Upper lobe of left lung (tissue), 6 donors: ENCODE data around the gene GULP1. TPM values are rescaled to one million over a fixed set of nuclear protein-coding genes. Genes with fewer than 3 reads are reported as not detected.

Experiments used
- ATAC-seq, 2 donors: fragments of 200-7000 bp; cut with Tn5 transposase; one replicate each; pipeline ENCODE4 v1.9.1; 2022; ENCODE audit warnings: mild to moderate bottlenecking in 2 of 2, moderate library complexity in 2 of 2; ENCODE audit not compliant: low FRiP score in 2 of 2
- DNase-seq, 2 donors: peaks; one replicate each; pipeline ENCODE4 v3.0.0-alpha.2; 2019 to 2020
- H3K27ac ChIP-seq, 4 donors: fragments of 200-600 bp; sonication (generic); one replicate each; pipeline ENCODE4 v1.5.1; 2016 to 2019
- H3K27me3 ChIP-seq, 4 donors: fragments of 200-600 bp; sonication (generic); one replicate each; pipeline ENCODE4 v1.5.1; 2017 to 2019
- H3K36me3 ChIP-seq, 4 donors: fragments of 200-600 bp; sonication (generic); one replicate each; pipeline ENCODE4 v1.5.1; 2016 to 2019
- H3K4me1 ChIP-seq, 4 donors: fragments of 200-600 bp; sonication (generic); one replicate each; pipeline ENCODE4 v1.5.1; 2018 to 2019
- H3K4me3 ChIP-seq, 4 donors: fragments of 200-600 bp; sonication (generic); one replicate each; pipeline ENCODE4 v1.5.1; 2017 to 2019; ENCODE audit warnings: mild to moderate bottlenecking in 2 of 4, moderate library complexity in 1 of 4
- H3K9me3 ChIP-seq, 4 donors: fragments of 200-600 bp; sonication (generic); one replicate each; pipeline ENCODE4 v1.5.1; 2018 to 2019
- CTCF ChIP-seq, 6 experiments: fragments of 450-650 bp in 4 of 6; fragments of 200-600 bp in 2 of 6; sonication (generic) in 2 of 6; IDR thresholded peaks; one replicate each; pipeline ENCODE4 v1.5.1; 2016 to 2019; ENCODE audit warnings: antibody characterized with exemption in 6 of 6
- EP300 ChIP-seq, 4 donors: sonication (generic); formaldehyde crosslinking; IDR thresholded peaks; one replicate each; pipeline ENCODE4 v1.5.1; 2017; ENCODE audit warnings: antibody characterized with exemption in 4 of 4, control low read depth in 2 of 4
- POLR2A ChIP-seq, 4 donors: fragments of 450-650 bp; IDR thresholded peaks; one replicate each; pipeline ENCODE4 v1.5.1; 2016 to 2017; ENCODE audit warnings: antibody characterized with exemption in 4 of 4, mild to moderate bottlenecking in 2 of 4
- POLR2AphosphoS5 ChIP-seq, 2 donors: sonication (generic); formaldehyde crosslinking; IDR thresholded peaks; one replicate each; pipeline ENCODE4 v1.5.1; 2017; ENCODE audit warnings: antibody characterized with exemption in 2 of 2
- WGBS, 2 donors: methylation state at CpG; one replicate each; pipeline ENCODE4 v1.1.5; 2017 to 2018; 5-methylcytosine and 5-hydroxymethylcytosine counted together
- total RNA-seq, 6 donors: library from RNA; depleted of rRNA in 4 of 6; stranded (reverse); fragments of >200 nt in 4 of 6; gene quantifications; one replicate each; pipeline versions ENCODE4 v1.1.0 to v1.2.1, GENCODE V29; 2016 to 2021
- donor health status: DM: no; HTN: no; CAD: no; lungs with moderate emphysema.
- donor health status: DM: no; HTN: yes; CAD: no; lungs with severe emphysema.

Gene GULP1
- total RNA-seq, 6 donors from 2014 or later = 12.5 to 71.2 (median 32.7) TPM

GRCh38 chr2:188349019-188349418, 57.3 kb downstream of the GULP1 start:
- WGBS, 2 donors = 79 to 85% methylated on average over 1 of the region's 1 CpG
- Histone ChIP-seq H3K27me3 (no peaks in the 10 kb centered on the region), H3K4me3 (no peak overlapping the region), H3K4me1 (peaks cover 0 to 9% (median 0%) of the 10 kb centered on the region in 4 donors), H3K36me3 (no peaks in the 10 kb centered on the region), H3K27ac (no peak overlapping the region), H3K9me3 (no peaks in the 10 kb centered on the region)
- ATAC-seq (no peak), DNase-seq (no peak)
- TF ChIP-seq POLR2AphosphoS5 (IDR thresholded peaks at IDR 0.05) (no peak), CTCF (IDR thresholded peaks at IDR 0.05) (no peak), EP300 (IDR thresholded peaks at IDR 0.05) (no peak), POLR2A (IDR thresholded peaks at IDR 0.05) (no peak)

- ATAC-seq (no peak), DNase-seq (no peak)
- no peak overlapping the region for H3K27ac ChIP-seq
- H3K27me3 ChIP-seq = no peaks in the 10 kb centered on the region
- 89 to 93% methylated on average over 5 of the region's 5 CpGs for WGBS, 2 donors
- H3K36me3 ChIP-seq = no peaks in the 10 kb centered on the region
- no peak overlapping the region for H3K4me3 ChIP-seq
- no peaks in the 10 kb centered on the region for H3K9me3 ChIP-seq
- TF ChIP-seq POLR2AphosphoS5 (IDR thresholded peaks at IDR 0.05) = no peak
- TF ChIP-seq EP300 (IDR thresholded peaks at IDR 0.05) = no peak
- TF ChIP-seq POLR2A (IDR thresholded peaks at IDR 0.05) = no peak
- TF ChIP-seq CTCF (IDR thresholded peaks at IDR 0.05) = no peak
- H3K4me1 ChIP-seq = no peaks in the 10 kb centered on the region
Measured at GRCh38 chr2:188353282-188353681, 61.6 kb downstream of the GULP1 start.

DNA sequence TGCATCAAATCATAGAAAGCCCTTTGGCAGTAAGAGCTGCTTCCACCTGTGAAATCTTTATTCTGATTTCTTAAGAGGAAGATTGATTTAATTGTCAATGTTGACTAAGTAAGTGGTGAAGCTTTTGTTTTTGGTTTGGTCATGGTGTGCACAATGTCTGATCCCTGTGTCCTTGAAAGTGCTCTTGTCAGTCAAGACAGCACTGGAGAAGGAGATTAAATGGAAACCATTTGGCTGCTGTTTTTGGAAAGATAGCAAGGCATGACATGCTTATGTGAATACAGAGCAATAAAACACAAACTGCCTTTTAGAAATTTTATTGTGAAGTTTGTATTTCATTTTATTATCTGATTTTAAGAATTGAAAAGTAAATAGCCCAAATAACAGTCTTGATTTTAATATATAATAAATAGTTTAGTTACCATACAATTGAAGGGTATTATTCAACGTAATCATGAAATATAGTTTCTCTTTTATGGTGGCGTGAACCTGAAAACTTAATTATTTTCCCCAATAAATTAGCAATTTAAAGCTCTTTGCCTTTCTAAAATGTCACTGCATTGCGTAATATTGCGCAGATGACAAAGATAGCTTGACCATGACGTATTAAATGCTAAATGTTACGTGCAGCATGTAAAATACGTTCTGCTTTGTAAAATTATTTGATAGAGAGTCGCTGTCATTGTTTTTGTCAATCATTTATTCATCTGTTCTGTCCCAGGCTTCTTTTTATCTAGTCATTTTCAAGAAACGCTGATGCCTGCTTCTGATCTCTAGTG, 69.0 kb downstream of the GULP1 start:
- Histone ChIP-seq H3K27me3 (no peaks in the 10 kb centered on the region), H3K36me3 (no peaks in the 10 kb centered on the region), H3K9me3 (no peaks in the 10 kb centered on the region), H3K4me1 (peaks cover 0 to 2% (median 0%) of the 10 kb centered on the region in 4 donors), H3K4me3 (no peak overlapping the region), H3K27ac (no peak overlapping the region)
- TF ChIP-seq POLR2AphosphoS5 (IDR thresholded peaks at IDR 0.05) (no peak), POLR2A (IDR thresholded peaks at IDR 0.05) (no peak), CTCF (IDR thresholded peaks at IDR 0.05) (no peak), EP300 (IDR thresholded peaks at IDR 0.05) (no peak)
- DNase-seq (no peak), ATAC-seq (no peak)
- 91 to 93% methylated on average over 9 of the region's 9 CpGs for WGBS, 2 donors

DNA sequence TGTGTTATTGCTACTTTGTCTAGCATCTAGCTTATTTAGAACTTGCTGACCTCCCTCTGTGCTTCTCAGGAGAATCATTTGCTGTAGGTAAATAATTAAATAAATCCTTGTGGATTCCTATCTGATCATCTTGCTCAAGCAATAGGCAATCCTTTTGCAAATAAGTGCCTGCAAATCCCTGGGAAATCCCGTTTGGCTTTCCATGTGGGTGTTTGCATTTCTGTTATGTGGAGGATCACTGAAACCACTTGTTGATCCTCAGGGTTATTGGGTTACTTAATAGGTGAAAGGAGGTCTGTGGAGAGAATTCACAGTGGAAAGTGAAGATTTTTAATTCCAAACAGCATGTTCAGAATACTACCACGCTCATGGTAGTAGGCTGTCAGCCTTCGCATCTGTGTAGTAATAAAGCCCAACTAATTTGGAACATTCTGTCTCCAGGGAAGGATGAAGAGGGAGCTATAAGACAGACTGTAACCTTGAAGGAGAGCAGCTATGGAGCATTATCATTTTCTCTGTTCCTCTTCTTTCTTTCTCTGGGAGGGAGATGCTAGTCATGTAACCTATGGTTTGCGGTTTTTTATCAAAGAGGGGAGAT, 72.5 kb downstream of the GULP1 start:
- no peaks in the 10 kb centered on the region for H3K36me3 ChIP-seq
- H3K27ac ChIP-seq = no peak overlapping the region
- H3K27me3 ChIP-seq = no peaks in the 10 kb centered on the region
- H3K4me1 ChIP-seq = peaks cover 0 to 2% (median 0%) of the 10 kb centered on the region in 4 donors
- TF ChIP-seq CTCF (IDR thresholded peaks at IDR 0.05) (no peak), POLR2AphosphoS5 (IDR thresholded peaks at IDR 0.05) (no peak), EP300 (IDR thresholded peaks at IDR 0.05) (no peak), POLR2A (IDR thresholded peaks at IDR 0.05) (no peak)
- ATAC-seq (no peak), DNase-seq (no peak)
- H3K4me3 ChIP-seq = no peak overlapping the region
- no peaks in the 10 kb centered on the region for H3K9me3 ChIP-seq
- WGBS, 2 donors = 69% methylated on average over 4 of the region's 4 CpGs
